ENCODE data around the gene SLC38A8. TPM values are rescaled to one million over a fixed set of nuclear protein-coding genes. Genes with fewer than 3 reads are reported as not detected.

The SLC38A8 gene
- total and polyA plus RNA-seq, 4 donors, result 0.08 to 1.0 (median 0.32) TPM

DNA sequence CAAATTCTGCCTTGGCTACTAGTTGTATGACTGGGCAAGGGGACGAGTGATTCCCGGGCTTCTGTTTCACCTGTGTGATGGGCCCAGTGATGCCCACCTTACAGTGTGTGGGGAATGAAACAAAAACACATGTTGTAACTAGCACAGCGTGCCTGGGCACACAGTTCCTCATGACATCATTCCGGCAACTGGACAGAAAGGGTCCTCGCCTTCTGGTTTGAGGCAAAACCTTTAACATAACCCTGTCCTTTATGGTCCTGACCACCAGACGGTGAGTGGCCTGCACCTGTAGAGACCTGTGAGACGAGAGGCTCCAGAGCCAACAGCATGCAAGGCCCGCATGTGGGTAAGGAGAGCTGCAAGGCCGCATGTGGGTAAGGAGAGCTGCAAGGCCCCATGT, 7.7 kb upstream of the SLC38A8 start:
- Histone ChIP-seq H3K9ac (ENCODE audit: low read depth in 1 of 2, low read length in 2 of 2) (no peak overlapping the region), H3K4me1 (ENCODE audit: control insufficient read depth in 4 of 4, insufficient read depth in 4 of 4, low read length in 3 of 4) (no peaks in the 10 kb centered on the region), H3K36me3 (ENCODE audit: control insufficient read depth in 4 of 4, insufficient read depth in 3 of 4, low read depth in 1 of 4, low read length in 3 of 4) (peaks cover 6 to 43% (median 21%) of the 10 kb centered on the region in 4 donors), H3K9me3 (ENCODE audit: control insufficient read depth in 4 of 4, low read length in 3 of 4) (no peaks in the 10 kb centered on the region), H3K27me3 (ENCODE audit: control insufficient read depth in 4 of 4, insufficient read depth in 4 of 4, low read length in 3 of 4) (no peaks in the 10 kb centered on the region), H3K4me3 (ENCODE audit: low read depth in 1 of 3, low read length in 3 of 3) (no peak overlapping the region), H3K27ac (ENCODE audit: low read depth in 1 of 2, low read length in 2 of 2) (no peak overlapping the region)
- no peak for TF ChIP-seq HNF4A (conservative IDR thresholded peaks at IDR 0.05)
- TF ChIP-seq GABPA (IDR thresholded peaks at IDR 0.05 in 1 of 2, conservative IDR thresholded peaks at IDR 0.05 in 1 of 2), result no peak
- TF ChIP-seq TAF1 (conservative IDR thresholded peaks at IDR 0.05), result no peak
- TF ChIP-seq, protein P1, sequence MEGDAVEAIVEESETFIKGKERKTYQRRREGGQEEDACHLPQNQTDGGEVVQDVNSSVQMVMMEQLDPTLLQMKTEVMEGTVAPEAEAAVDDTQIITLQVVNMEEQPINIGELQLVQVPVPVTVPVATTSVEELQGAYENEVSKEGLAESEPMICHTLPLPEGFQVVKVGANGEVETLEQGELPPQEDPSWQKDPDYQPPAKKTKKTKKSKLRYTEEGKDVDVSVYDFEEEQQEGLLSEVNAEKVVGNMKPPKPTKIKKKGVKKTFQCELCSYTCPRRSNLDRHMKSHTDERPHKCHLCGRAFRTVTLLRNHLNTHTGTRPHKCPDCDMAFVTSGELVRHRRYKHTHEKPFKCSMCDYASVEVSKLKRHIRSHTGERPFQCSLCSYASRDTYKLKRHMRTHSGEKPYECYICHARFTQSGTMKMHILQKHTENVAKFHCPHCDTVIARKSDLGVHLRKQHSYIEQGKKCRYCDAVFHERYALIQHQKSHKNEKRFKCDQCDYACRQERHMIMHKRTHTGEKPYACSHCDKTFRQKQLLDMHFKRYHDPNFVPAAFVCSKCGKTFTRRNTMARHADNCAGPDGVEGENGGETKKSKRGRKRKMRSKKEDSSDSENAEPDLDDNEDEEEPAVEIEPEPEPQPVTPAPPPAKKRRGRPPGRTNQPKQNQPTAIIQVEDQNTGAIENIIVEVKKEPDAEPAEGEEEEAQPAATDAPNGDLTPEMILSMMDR (IDR thresholded peaks at IDR 0.05; ENCODE audit: low read depth, low read length, missing input control), result no peak
- TF ChIP-seq, protein P2, sequence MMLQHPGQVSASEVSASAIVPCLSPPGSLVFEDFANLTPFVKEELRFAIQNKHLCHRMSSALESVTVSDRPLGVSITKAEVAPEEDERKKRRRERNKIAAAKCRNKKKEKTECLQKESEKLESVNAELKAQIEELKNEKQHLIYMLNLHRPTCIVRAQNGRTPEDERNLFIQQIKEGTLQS (IDR thresholded peaks at IDR 0.05), result no peak
- TF ChIP-seq MAX (IDR thresholded peaks at IDR 0.05), result no peak
- WGBS, result 94% methylated on average over 9 of the region's 9 CpGs
- DNase-seq (ENCODE audit: low spot score), result no peak

DNA sequence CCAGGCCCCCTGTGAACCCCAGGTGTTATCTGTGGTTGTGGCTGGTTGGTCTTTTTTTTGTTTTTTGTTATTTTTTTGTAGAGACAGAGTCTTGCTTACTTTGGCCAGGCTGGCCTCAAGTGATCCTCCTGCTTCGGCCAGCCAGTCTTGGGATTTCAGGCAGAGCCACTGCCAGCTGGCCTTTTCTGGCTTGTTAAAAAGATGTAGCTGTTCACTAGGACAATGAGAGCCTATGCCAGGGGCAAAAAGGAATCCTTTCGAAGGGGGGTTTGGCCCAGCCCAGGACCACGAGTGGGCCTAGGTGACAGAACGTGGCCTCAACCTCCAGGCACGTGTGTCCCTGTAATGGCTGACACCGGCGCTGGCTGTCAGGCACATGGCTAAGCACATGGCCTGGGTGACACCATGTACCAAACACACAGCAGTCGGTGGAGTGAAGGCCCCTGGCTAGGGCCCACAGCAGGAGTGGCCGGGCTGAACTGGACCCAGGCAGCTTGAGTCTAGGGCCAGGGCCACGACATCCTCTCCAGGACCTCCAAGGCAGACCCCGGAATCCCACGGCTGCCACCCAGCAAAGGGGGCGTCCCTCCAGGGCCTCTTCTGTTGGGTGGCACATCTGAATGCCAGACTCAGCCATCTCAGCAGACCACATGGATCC, 6.9 kb upstream of the SLC38A8 start:
- no peaks in the 10 kb centered on the region for H3K27me3 ChIP-seq (ENCODE audit: control insufficient read depth in 4 of 4, insufficient read depth in 4 of 4, low read length in 3 of 4)
- no peaks in the 10 kb centered on the region for H3K4me1 ChIP-seq (ENCODE audit: control insufficient read depth in 4 of 4, insufficient read depth in 4 of 4, low read length in 3 of 4)
- 88% methylated on average over 13 of the region's 13 CpGs for WGBS
- no peak overlapping the region for H3K4me3 ChIP-seq (ENCODE audit: low read depth in 1 of 3, low read length in 3 of 3)
- H3K36me3 ChIP-seq (ENCODE audit: control insufficient read depth in 4 of 4, insufficient read depth in 3 of 4, low read depth in 1 of 4, low read length in 3 of 4), result peaks cover 6 to 35% (median 15%) of the 10 kb centered on the region in 4 donors
- H3K9ac ChIP-seq (ENCODE audit: low read depth in 1 of 2, low read length in 2 of 2), result no peak overlapping the region
- no peak for DNase-seq (ENCODE audit: low spot score)
- TF ChIP-seq FOXA1 (IDR thresholded peaks at IDR 0.05), result no peak
- TF ChIP-seq JUND (IDR thresholded peaks at IDR 0.05), result no peak
- no peak for TF ChIP-seq HNF4A (conservative IDR thresholded peaks at IDR 0.05)
- no peak for TF ChIP-seq FOXA2 (IDR thresholded peaks at IDR 0.05)
- TF ChIP-seq, protein P3, sequence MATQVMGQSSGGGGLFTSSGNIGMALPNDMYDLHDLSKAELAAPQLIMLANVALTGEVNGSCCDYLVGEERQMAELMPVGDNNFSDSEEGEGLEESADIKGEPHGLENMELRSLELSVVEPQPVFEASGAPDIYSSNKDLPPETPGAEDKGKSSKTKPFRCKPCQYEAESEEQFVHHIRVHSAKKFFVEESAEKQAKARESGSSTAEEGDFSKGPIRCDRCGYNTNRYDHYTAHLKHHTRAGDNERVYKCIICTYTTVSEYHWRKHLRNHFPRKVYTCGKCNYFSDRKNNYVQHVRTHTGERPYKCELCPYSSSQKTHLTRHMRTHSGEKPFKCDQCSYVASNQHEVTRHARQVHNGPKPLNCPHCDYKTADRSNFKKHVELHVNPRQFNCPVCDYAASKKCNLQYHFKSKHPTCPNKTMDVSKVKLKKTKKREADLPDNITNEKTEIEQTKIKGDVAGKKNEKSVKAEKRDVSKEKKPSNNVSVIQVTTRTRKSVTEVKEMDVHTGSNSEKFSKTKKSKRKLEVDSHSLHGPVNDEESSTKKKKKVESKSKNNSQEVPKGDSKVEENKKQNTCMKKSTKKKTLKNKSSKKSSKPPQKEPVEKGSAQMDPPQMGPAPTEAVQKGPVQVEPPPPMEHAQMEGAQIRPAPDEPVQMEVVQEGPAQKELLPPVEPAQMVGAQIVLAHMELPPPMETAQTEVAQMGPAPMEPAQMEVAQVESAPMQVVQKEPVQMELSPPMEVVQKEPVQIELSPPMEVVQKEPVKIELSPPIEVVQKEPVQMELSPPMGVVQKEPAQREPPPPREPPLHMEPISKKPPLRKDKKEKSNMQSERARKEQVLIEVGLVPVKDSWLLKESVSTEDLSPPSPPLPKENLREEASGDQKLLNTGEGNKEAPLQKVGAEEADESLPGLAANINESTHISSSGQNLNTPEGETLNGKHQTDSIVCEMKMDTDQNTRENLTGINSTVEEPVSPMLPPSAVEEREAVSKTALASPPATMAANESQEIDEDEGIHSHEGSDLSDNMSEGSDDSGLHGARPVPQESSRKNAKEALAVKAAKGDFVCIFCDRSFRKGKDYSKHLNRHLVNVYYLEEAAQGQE (IDR thresholded peaks at IDR 0.05), result no peak
- no peak for TF ChIP-seq RXRA (IDR thresholded peaks at IDR 0.05)
- no peak for TF ChIP-seq TAF1 (conservative IDR thresholded peaks at IDR 0.05)
- TF ChIP-seq HNF4G (IDR thresholded peaks at IDR 0.05), result no peak
- TF ChIP-seq RAD21 (IDR thresholded peaks at IDR 0.05), result no peak
- TF ChIP-seq, protein P2 (IDR thresholded peaks at IDR 0.05), result no peak
- TF ChIP-seq MAX (IDR thresholded peaks at IDR 0.05), result no peak
- TF ChIP-seq, protein P1 (IDR thresholded peaks at IDR 0.05; ENCODE audit: low read depth, low read length, missing input control), result no peak
- TF ChIP-seq, protein P4, sequence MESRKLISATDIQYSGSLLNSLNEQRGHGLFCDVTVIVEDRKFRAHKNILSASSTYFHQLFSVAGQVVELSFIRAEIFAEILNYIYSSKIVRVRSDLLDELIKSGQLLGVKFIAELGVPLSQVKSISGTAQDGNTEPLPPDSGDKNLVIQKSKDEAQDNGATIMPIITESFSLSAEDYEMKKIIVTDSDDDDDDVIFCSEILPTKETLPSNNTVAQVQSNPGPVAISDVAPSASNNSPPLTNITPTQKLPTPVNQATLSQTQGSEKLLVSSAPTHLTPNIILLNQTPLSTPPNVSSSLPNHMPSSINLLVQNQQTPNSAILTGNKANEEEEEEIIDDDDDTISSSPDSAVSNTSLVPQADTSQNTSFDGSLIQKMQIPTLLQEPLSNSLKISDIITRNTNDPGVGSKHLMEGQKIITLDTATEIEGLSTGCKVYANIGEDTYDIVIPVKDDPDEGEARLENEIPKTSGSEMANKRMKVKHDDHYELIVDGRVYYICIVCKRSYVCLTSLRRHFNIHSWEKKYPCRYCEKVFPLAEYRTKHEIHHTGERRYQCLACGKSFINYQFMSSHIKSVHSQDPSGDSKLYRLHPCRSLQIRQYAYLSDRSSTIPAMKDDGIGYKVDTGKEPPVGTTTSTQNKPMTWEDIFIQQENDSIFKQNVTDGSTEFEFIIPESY (IDR thresholded peaks at IDR 0.05), result no peak
- TF ChIP-seq GABPA (IDR thresholded peaks at IDR 0.05 in 1 of 2, conservative IDR thresholded peaks at IDR 0.05 in 1 of 2), result no peak
- TF ChIP-seq YY1 (IDR thresholded peaks at IDR 0.05), result no peak
- no peak for TF ChIP-seq NR2F2 (IDR thresholded peaks at IDR 0.05)
- TF ChIP-seq SP1 (IDR thresholded peaks at IDR 0.05), result no peak
- no peak for TF ChIP-seq EGR1 (IDR thresholded peaks at IDR 0.05; ENCODE audit: low read depth in 2 of 2)
- no peak overlapping the region for H3K27ac ChIP-seq (ENCODE audit: low read depth in 1 of 2, low read length in 2 of 2)
- no peaks in the 10 kb centered on the region for H3K9me3 ChIP-seq (ENCODE audit: control insufficient read depth in 4 of 4, low read length in 3 of 4)

All from liver (tissue), 9 donors.